Measurements from ENCODE around the gene ZNF789.

GRCh38 chr7:99424932-99425730, 47.6 kb upstream of the ZNF789 start:
- TF ChIP-seq EP300 (IDR thresholded peaks at IDR 0.05; ENCODE audit: borderline replicate concordance in 1 of 2, low read depth in 1 of 2, low read length in 1 of 2) (no peak), NRF1 (IDR thresholded peaks at IDR 0.05; ENCODE audit: low read depth, low read length) (no peak), SIN3A (IDR thresholded peaks at IDR 0.05; ENCODE audit: borderline replicate concordance, low read depth, low read length) (no peak), GABPA (IDR thresholded peaks at IDR 0.05; ENCODE audit: low read depth) (no peak), CTCF (IDR thresholded peaks at IDR 0.05) (no peak), USF1 (IDR thresholded peaks at IDR 0.05; ENCODE audit: borderline replicate concordance, low read depth) (no peak)
